GM18907 (cell line): ENCODE results near the gene PYCARD.

Experiments
- ATAC-seq: cut with Tn5 transposase; IDR thresholded peaks from one replicate; pipeline ENCODE4 v1.9.1; 2021; ENCODE audit warnings: mild to moderate bottlenecking, moderate library complexity; ENCODE audit not compliant: unreplicated experiment

PYCARD gene

GRCh38 chr16:31167315-31167714 lies 35.2 kb downstream of the PYCARD start:
- no peak for ATAC-seq

DNA sequence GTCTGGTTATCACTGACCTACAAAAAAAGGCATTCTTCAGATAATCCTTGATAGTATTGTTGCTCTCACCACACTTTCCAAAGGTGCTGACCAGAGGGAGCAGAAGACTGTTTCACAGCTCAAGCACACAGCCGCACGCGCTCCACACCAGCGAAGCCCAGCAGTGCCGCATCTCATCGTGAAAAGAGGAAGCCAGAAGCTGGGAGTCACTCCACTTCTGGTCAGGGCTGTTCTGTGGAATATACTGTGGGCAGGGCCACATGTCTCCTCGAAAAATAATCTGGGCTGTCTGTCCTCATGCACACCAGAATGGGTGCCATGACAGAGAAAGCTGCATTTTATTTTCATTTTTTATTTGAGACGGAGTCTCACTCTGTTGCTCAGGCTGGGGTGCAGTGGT lies 45.4 kb downstream of the PYCARD start:
- no peak for ATAC-seq
